Muscle of back (tissue), 11 donors: ENCODE results near the gene ANKRD12. TPM values are rescaled to one million over a fixed set of nuclear protein-coding genes. Genes with fewer than 3 reads are reported as not detected.
"Not testable (repeated sequence)": the region's sequence is repeated elsewhere in the genome, so short reads cannot be mapped to it uniquely, and the experiment has no call there.

Source experiments
- DNase-seq, 3 donors: peaks; one replicate each; pipeline versions ENCODE4 v3.0.0 to v3.0.0-alpha.2; 2013
- polyA plus RNA-seq, 10 donors: library from polyadenylated mRNA; unstranded; fragments of 120-200 nt; gene quantifications; one replicate each; pipeline ENCODE4 v1.2.1, GENCODE V29; 2013; ENCODE audit not compliant: insufficient read length in 10 of 10

ANKRD12 gene
- polyA plus RNA-seq, 10 donors: 16.3 to 24.1 (median 19.3) TPM

- DNase-seq: no peak
Observed at GRCh38 chr18:9231852-9232486, 95.4 kb downstream of the ANKRD12 start.

GRCh38 chr18:9232977-9233376, 96.4 kb downstream of the ANKRD12 start:
- DNase-seq: no peak

GRCh38 chr18:9233771-9234440, 97.3 kb downstream of the ANKRD12 start:
- no peak for DNase-seq

- DNase-seq: no peak
Observed at GRCh38 chr18:9234528-9234927, 97.9 kb downstream of the ANKRD12 start.

- DNase-seq: peak in 1 of 3 donors; percentile 17
Observed at GRCh38 chr18:9237981-9238380, 101.4 kb downstream of the ANKRD12 start.

GRCh38 chr18:9239720-9240119, 103.1 kb downstream of the ANKRD12 start:
- DNase-seq: no peak

- DNase-seq: no peak
Observed at GRCh38 chr18:9240270-9240669, 103.7 kb downstream of the ANKRD12 start.

- no peak for DNase-seq
Observed at GRCh38 chr18:9243029-9243428, 106.4 kb downstream of the ANKRD12 start.

- no peak for DNase-seq
Observed at GRCh38 chr18:9244376-9244775, 107.8 kb downstream of the ANKRD12 start.

- DNase-seq: no peak
Observed at GRCh38 chr18:9248661-9249060, 112.1 kb downstream of the ANKRD12 start.

- DNase-seq: no peak
Observed at GRCh38 chr18:9249254-9249653, 112.7 kb downstream of the ANKRD12 start.

- no peak for DNase-seq
Observed at GRCh38 chr18:9259173-9259572, 122.6 kb downstream of the ANKRD12 start.

- no peak for DNase-seq
Observed at GRCh38 chr18:9260388-9261380, 124.1 kb downstream of the ANKRD12 start.

GRCh38 chr18:9263264-9263663, 126.7 kb downstream of the ANKRD12 start:
- DNase-seq: no peak

GRCh38 chr18:9264797-9265196, 128.2 kb downstream of the ANKRD12 start:
- not testable (repeated sequence) for DNase-seq

GRCh38 chr18:9273221-9273620, 136.6 kb downstream of the ANKRD12 start:
- DNase-seq: no peak

GRCh38 chr18:9275890-9276289, 139.3 kb downstream of the ANKRD12 start:
- no peak for DNase-seq

GRCh38 chr18:9278028-9278427, 141.4 kb downstream of the ANKRD12 start:
- peak in 1 of 3 donors; percentile 2 for DNase-seq

- DNase-seq: no peak
Observed at GRCh38 chr18:9280849-9281248, 144.3 kb downstream of the ANKRD12 start.

- DNase-seq: no peak
Observed at GRCh38 chr18:9281780-9282179, 145.2 kb downstream of the ANKRD12 start.

GRCh38 chr18:9283791-9284190, 147.2 kb downstream of the ANKRD12 start:
- DNase-seq: no peak

- DNase-seq: no peak
Observed at GRCh38 chr18:9285604-9286003, 149.0 kb downstream of the ANKRD12 start.
